Keratinocyte (primary cell): Measurements from ENCODE around the gene NLGN1. TPM values are rescaled to one million over a fixed set of nuclear protein-coding genes. Genes with fewer than 3 reads are reported as not detected.
A peak's percentile ranks its signal among the peaks of the same experiment; 100 is the strongest.
"Not testable (repeated sequence)": the region's sequence is repeated elsewhere in the genome, so short reads cannot be mapped to it uniquely, and the experiment has no call there.

ENCODE experiments used
- DNase-seq: peaks from one replicate; pipeline ENCODE4 v3.0.0-alpha.2; 2011; ENCODE audit warnings: low read depth, missing footprints, low spot score
- FAIRE-seq: peaks from 2 replicates; lab custom pipeline; 2011; peaks lifted over from hg19 to GRCh38; lab: Jason Lieb, UNC
- H2AFZ ChIP-seq: 2 replicates; pipeline ENCODE4 v1.6.0; 2012; ENCODE audit warnings: low read length, control low read depth, inconsistent platforms; ENCODE audit not compliant: control insufficient read depth
- H3K27ac ChIP-seq: 2 replicates; pipeline ENCODE4 v1.5.1; 2011; ENCODE audit warnings: low read length; ENCODE audit not compliant: control insufficient read depth, insufficient read depth
- H3K27me3 ChIP-seq: 3 replicates; pipeline ENCODE4 v1.6.0; 2011; ENCODE audit warnings: low read length; ENCODE audit not compliant: control insufficient read depth, insufficient read depth; ENCODE audit errors: extremely low read depth
- H3K36me3 ChIP-seq, 2 experiments: 2 replicates in 1 of 2; 3 replicates in 1 of 2; pipeline ENCODE4 v1.5.1; 2011; ENCODE audit warnings: low read length in 2 of 2, mild to moderate bottlenecking in 1 of 2; ENCODE audit not compliant: control insufficient read depth in 2 of 2, insufficient read depth in 2 of 2; ENCODE audit errors: extremely low read depth in 1 of 2
- H3K4me1 ChIP-seq: 3 replicates; pipeline ENCODE4 v1.5.1; 2011; ENCODE audit warnings: low read length; ENCODE audit not compliant: control insufficient read depth, insufficient read depth; ENCODE audit errors: extremely low read depth
- H3K4me2 ChIP-seq: 3 replicates; pipeline ENCODE4 v1.6.0; 2011; ENCODE audit warnings: low read depth, low read length; ENCODE audit not compliant: control insufficient read depth, insufficient read depth; ENCODE audit errors: extremely low read depth
- H3K4me3 ChIP-seq, 3 experiments: fragments of 200-600 bp in 1 of 3; sonication (generic) in 1 of 3; 2 replicates in 2 of 3; 3 replicates in 1 of 3; pipeline ENCODE4 v1.5.1; 2011 to 2016; ENCODE audit warnings: low read length in 3 of 3, mild to moderate bottlenecking in 3 of 3, control low read depth in 2 of 3, inconsistent platforms in 1 of 3, low read depth in 1 of 3, mixed read lengths in 1 of 3, mixed run types in 1 of 3, moderate library complexity in 1 of 3; ENCODE audit not compliant: control insufficient read depth in 2 of 3, insufficient read depth in 2 of 3; ENCODE audit errors: extremely low read depth in 1 of 3
- H3K79me2 ChIP-seq: 2 replicates; pipeline ENCODE4 v1.6.0; 2012; ENCODE audit warnings: low read length; ENCODE audit not compliant: control insufficient read depth, insufficient read depth
- H3K9ac ChIP-seq: 3 replicates; pipeline ENCODE4 v1.6.0; 2011; ENCODE audit warnings: low read length; ENCODE audit not compliant: control insufficient read depth, insufficient read depth; ENCODE audit errors: extremely low read depth
- H3K9me1 ChIP-seq: 3 replicates; pipeline ENCODE4 v1.6.0; 2011; ENCODE audit warnings: low read length; ENCODE audit not compliant: control insufficient read depth, insufficient read depth; ENCODE audit errors: extremely low read depth
- H3K9me3 ChIP-seq: 2 replicates; pipeline ENCODE4 v1.5.1; 2012; ENCODE audit warnings: low read depth, low read length; ENCODE audit not compliant: control insufficient read depth
- H4K20me1 ChIP-seq: 3 replicates; pipeline ENCODE4 v1.6.0; 2011; ENCODE audit warnings: low read length; ENCODE audit not compliant: control insufficient read depth, insufficient read depth; ENCODE audit errors: extremely low read depth
- EZH2 ChIP-seq: IDR thresholded peaks from one replicate; pipeline ENCODE4 v1.6.1; 2012; ENCODE audit warnings: inconsistent platforms, mild to moderate bottlenecking, low read length, moderate library complexity
- dilution Hi-C: fragments of 300-500 bp; cut with MboI; formaldehyde crosslinking; loops from one replicate; pipeline ENCODE4 v1.7.0; 2020; ENCODE audit warnings: low sequenced_read_pairs; ENCODE audit not compliant: extremely low pct_ligation_motif_present
- polyA minus RNA-seq, 3 experiments: library from RNA; depleted of rRNA, polyadenylated mRNA; stranded (reverse); fragments of >200 nt; gene quantifications; 1 replicate in 1 of 3; 2 replicates in 1 of 3; 3 replicates in 1 of 3; pipeline ENCODE4 v1.2.3, GENCODE V29; 2011
- polyA plus RNA-seq, 5 experiments: library from polyadenylated mRNA; depleted of rRNA in 3 of 5; stranded (reverse) in 3 of 5; stranded (forward) in 1 of 5; unstranded in 1 of 5; fragments of >200 nt; gene quantifications; 1 replicate in 1 of 5; 2 replicates in 3 of 5; 3 replicates in 1 of 5; pipeline versions ENCODE4 v1.2.1 to v1.2.3, GENCODE V29; 2011 to 2012; ENCODE audit warnings: missing spikeins in 2 of 5, low read depth in 1 of 5, low replicate concordance in 1 of 5
- TF ChIP-seq, protein P1 (sequence below), 3 experiments: IDR thresholded peaks in 1 of 3; conservative IDR thresholded peaks in 1 of 3; optimal IDR thresholded peaks in 1 of 3; 2 replicates in 2 of 3; 3 replicates in 1 of 3; pipeline versions ENCODE3 to v1.5.1; 2011; ENCODE audit warnings: low read length in 3 of 3, mild to moderate bottlenecking in 3 of 3, moderate library complexity in 2 of 3, control low read depth in 1 of 3, inconsistent platforms in 1 of 3; ENCODE audit not compliant: insufficient read depth in 2 of 3; ENCODE audit errors: extremely low read depth in 1 of 3

Gene NLGN1
- polyA plus RNA-seq (0.10 TPM in 1 of 3 replicates, not detected in the others), polyA minus RNA-seq (not detected in 3 replicates)
- polyA plus RNA-seq (2011; ENCODE audit: low read depth), result not detected
- polyA plus RNA-seq (2011; cell fraction: cytosol; rRNA removed), result not detected in 2 replicates
- not detected in 2 replicates for polyA plus RNA-seq (2011; cell fraction: nucleus; rRNA removed)
- polyA plus RNA-seq (2012; ENCODE audit: low replicate concordance), result not detected in 2 replicates
- not detected for polyA minus RNA-seq (2011; cell fraction: cytosol; rRNA and poly(A)+ RNA removed)
- polyA minus RNA-seq (2011; cell fraction: nucleus; rRNA and poly(A)+ RNA removed), result not detected in 2 replicates

DNA sequence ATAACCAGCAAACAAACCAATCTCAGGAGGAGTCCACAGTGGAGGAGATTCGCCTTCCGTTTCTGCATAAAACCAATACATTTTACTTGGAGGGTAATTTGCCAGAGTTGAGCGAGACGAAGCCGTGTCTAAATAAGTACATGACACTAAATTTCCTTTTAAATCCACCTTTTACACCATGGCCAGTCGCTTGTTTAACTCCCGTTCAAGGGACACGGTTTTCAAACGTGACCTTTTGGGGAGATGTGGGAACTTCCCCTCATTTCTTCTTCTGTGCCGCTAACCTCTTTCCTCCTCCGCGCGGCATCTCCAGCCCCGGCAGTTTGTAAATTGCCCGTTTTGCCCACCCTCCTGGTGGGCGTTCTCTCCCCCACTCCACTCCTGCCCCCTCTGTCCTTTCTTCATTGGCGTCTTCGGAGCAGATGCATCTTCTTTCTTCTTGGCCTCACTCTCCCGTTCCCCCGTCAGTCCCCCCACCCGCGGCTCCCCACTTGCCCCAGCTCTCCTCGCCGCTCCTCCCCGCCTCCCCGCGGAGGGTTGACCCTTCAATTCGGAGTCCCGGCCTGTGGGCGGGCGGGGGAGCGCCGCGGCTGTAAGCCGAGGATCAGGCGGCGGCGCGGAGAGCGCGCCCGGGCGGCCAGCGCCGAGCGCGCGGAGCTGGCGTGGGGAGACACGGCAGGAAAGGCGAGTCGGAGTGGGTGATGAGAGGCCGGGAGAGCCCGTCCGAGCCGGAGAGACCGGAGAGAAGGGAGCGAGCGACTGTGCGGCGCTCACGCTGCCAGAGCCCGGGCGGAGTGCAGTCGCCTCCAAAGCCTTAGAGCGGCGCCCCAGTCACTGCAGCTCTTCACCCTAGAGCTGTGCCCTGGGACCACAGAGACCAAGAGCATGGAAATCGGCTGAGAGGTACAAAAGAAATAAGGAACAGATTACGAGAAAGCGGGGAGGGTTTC is at the start of gene NLGN1:
Gene NLGN1, plus strand, starts transcription at position 584 of the 950 bp plus-strand sequence.
- H3K27me3 ChIP-seq, result peaks cover 36% of the 10 kb centered on the region
- H3K27ac ChIP-seq, result no peak within 1 kb of the TSS
- H3K79me2 ChIP-seq, result no peaks in the 10 kb centered on the region
- no peaks in the 10 kb centered on the region for H4K20me1 ChIP-seq
- TF ChIP-seq EZH2, result no peak
- TF ChIP-seq, protein P1, sequence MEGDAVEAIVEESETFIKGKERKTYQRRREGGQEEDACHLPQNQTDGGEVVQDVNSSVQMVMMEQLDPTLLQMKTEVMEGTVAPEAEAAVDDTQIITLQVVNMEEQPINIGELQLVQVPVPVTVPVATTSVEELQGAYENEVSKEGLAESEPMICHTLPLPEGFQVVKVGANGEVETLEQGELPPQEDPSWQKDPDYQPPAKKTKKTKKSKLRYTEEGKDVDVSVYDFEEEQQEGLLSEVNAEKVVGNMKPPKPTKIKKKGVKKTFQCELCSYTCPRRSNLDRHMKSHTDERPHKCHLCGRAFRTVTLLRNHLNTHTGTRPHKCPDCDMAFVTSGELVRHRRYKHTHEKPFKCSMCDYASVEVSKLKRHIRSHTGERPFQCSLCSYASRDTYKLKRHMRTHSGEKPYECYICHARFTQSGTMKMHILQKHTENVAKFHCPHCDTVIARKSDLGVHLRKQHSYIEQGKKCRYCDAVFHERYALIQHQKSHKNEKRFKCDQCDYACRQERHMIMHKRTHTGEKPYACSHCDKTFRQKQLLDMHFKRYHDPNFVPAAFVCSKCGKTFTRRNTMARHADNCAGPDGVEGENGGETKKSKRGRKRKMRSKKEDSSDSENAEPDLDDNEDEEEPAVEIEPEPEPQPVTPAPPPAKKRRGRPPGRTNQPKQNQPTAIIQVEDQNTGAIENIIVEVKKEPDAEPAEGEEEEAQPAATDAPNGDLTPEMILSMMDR (optimal IDR thresholded peaks at IDR 0.05 in 1 of 3, IDR thresholded peaks at IDR 0.05 in 1 of 3, conservative IDR thresholded peaks at IDR 0.05 in 1 of 3; ENCODE audit: extremely low read depth in 1 of 3, insufficient read depth in 2 of 3, low read length in 3 of 3), result peak in 1 of 3 experiments; percentile 9
- peak within 1 kb of the TSS; percentile 52 for H2AFZ ChIP-seq
- no peaks in the 10 kb centered on the region for H3K9me1 ChIP-seq
- H3K4me1 ChIP-seq, result peaks cover 12% of the 10 kb centered on the region
- DNase-seq (no peak), FAIRE-seq (no peak)
- peak within 1 kb of the TSS; percentile 10 to 64 (median 51) for H3K4me3 ChIP-seq
- H3K9ac ChIP-seq, result no peak within 1 kb of the TSS
- dilution Hi-C loops, result no loop called here
- no peaks in the 10 kb centered on the region for H3K9me3 ChIP-seq
- H3K36me3 ChIP-seq, result no peaks in the 10 kb centered on the region
- H3K4me2 ChIP-seq, result peak within 1 kb of the TSS; percentile 95

GRCh38 chr3:173351886-173352285 is 45.7 kb upstream of the NLGN1 start:
- no peaks in the 10 kb centered on the region for H4K20me1 ChIP-seq
- H3K4me1 ChIP-seq, result no peaks in the 10 kb centered on the region
- DNase-seq (no peak), FAIRE-seq (no peak)
- no peak overlapping the region for H3K4me2 ChIP-seq
- no peaks in the 10 kb centered on the region for H3K36me3 ChIP-seq
- H3K9ac ChIP-seq, result no peak overlapping the region
- dilution Hi-C loops, result no loop called here
- no peak overlapping the region for H3K4me3 ChIP-seq
- TF ChIP-seq, protein P1 (optimal IDR thresholded peaks at IDR 0.05 in 1 of 3, IDR thresholded peaks at IDR 0.05 in 1 of 3, conservative IDR thresholded peaks at IDR 0.05 in 1 of 3; ENCODE audit: extremely low read depth in 1 of 3, insufficient read depth in 2 of 3, low read length in 3 of 3), result no peak
- no peak for TF ChIP-seq EZH2
- H3K27ac ChIP-seq, result no peak overlapping the region
- H3K79me2 ChIP-seq, result no peaks in the 10 kb centered on the region
- no peak overlapping the region for H2AFZ ChIP-seq
- no peaks in the 10 kb centered on the region for H3K27me3 ChIP-seq
- no peaks in the 10 kb centered on the region for H3K9me3 ChIP-seq
- H3K9me1 ChIP-seq, result no peaks in the 10 kb centered on the region

- dilution Hi-C loops, result not testable (repeated sequence)
These were observed 44.4 kb upstream of the NLGN1 start for GRCh38 chr3:173353137-173353536.

More at GRCh38 chr3:173353137-173353536, 44.4 kb upstream of the NLGN1 start:
- not testable (repeated sequence) for H3K4me2 ChIP-seq, DNase-seq, H3K27ac ChIP-seq, FAIRE-seq, H3K9me3 ChIP-seq, H3K9me1 ChIP-seq, H3K4me1 ChIP-seq, H3K4me3 ChIP-seq, H3K27me3 ChIP-seq, H4K20me1 ChIP-seq, H3K79me2 ChIP-seq, H3K9ac ChIP-seq, H2AFZ ChIP-seq, H3K36me3 ChIP-seq
